Ascending aorta (tissue), 2 donors: ENCODE measurements around the gene WDR36. TPM values are rescaled to one million over a fixed set of nuclear protein-coding genes. Genes with fewer than 3 reads are reported as not detected.

ENCODE experiments used
- DNase-seq, 2 donors: peaks; one replicate each; pipeline ENCODE4 v3.0.0-alpha.2; 2019; ENCODE audit warnings: low spot score in 2 of 2
- H3K27ac ChIP-seq, 2 donors: fragments of 200-600 bp; sonication (generic); one replicate each; pipeline ENCODE4 v1.5.1; 2016 to 2017; ENCODE audit warnings: mild to moderate bottlenecking in 1 of 2
- H3K27me3 ChIP-seq: fragments of 200-600 bp; sonication (generic); one replicate; pipeline ENCODE4 v1.5.1; 2017
- H3K36me3 ChIP-seq, 2 donors: fragments of 200-600 bp; sonication (generic); one replicate each; pipeline ENCODE4 v1.5.1; 2016
- H3K4me1 ChIP-seq, 2 donors: fragments of 200-600 bp; sonication (generic); one replicate each; pipeline ENCODE4 v1.5.1; 2016 to 2017; ENCODE audit warnings: mild to moderate bottlenecking in 1 of 2
- H3K4me3 ChIP-seq, 2 donors: fragments of 200-600 bp; sonication (generic); one replicate each; pipeline ENCODE4 v1.5.1; 2016 to 2017; ENCODE audit warnings: mild to moderate bottlenecking in 1 of 2
- H3K9me3 ChIP-seq, 2 donors: fragments of 200-600 bp; sonication (generic); one replicate each; pipeline ENCODE4 v1.5.1; 2016
- CTCF ChIP-seq, 3 experiments: fragments of 200-600 bp in 2 of 3; fragments of 450-650 bp in 1 of 3; sonication (generic) in 2 of 3; IDR thresholded peaks; one replicate each; pipeline ENCODE4 v1.5.1; 2016 to 2019; ENCODE audit warnings: antibody characterized with exemption in 3 of 3, mild to moderate bottlenecking in 1 of 3, moderate library complexity in 1 of 3
- intact Hi-C: fragments of 100-400 bp; cut with DNase I; formaldehyde crosslinking; loops from one replicate; pipeline ENCODE4 v1.15.1; 2023
- total RNA-seq: library from RNA; depleted of rRNA; stranded (reverse); fragments of >200 nt; gene quantifications from one replicate; pipeline ENCODE4 v1.1.0, GENCODE V29; 2016

WDR36 gene
- total RNA-seq, 1 donor from 2014 or later, result 8.4 TPM

GRCh38 chr5:111071413-111071812 lies 20.7 kb upstream of the WDR36 start, which contains the start of gene TSLP:
TSLP (plus strand) TSS chr5:111071713; CDS start chr5:111071891, 178 bp downstream.
- no peaks in the 10 kb centered on the region for H3K9me3 ChIP-seq
- H3K4me1 ChIP-seq, result peaks cover 3 to 6% of the 10 kb centered on the region in 2 donors
- DNase-seq, result no peak
- intact Hi-C loops, result loop anchor here (5.0 kb wide), 1 partner anchor 154 kb away; no protein-coding TSS in a partner anchor
- H3K36me3 ChIP-seq, result no peaks in the 10 kb centered on the region
- TF ChIP-seq CTCF (IDR thresholded peaks at IDR 0.05), result no peak
- H3K4me3 ChIP-seq, result peak within 1 kb of the TSS; percentile 43 to 83
- H3K27ac ChIP-seq, result no peak within 1 kb of the TSS
- no peaks in the 10 kb centered on the region for H3K27me3 ChIP-seq

- Histone ChIP-seq H3K4me3 (peak overlapping the region; percentile 64 to 83), H3K27ac (peak overlapping the region; percentile 30 to 37), H3K27me3 (no peaks in the 10 kb centered on the region), H3K9me3 (no peaks in the 10 kb centered on the region), H3K4me1 (peaks cover 3 to 6% of the 10 kb centered on the region in 2 donors), H3K36me3 (no peaks in the 10 kb centered on the region)
- TF ChIP-seq CTCF (IDR thresholded peaks at IDR 0.05), result no peak
- intact Hi-C loops, result loop anchor here (5.0 kb wide), 1 partner anchor 156 kb away; no protein-coding TSS in a partner anchor
- DNase-seq, result peak in 1 of 2 donors; percentile 69
Observed at GRCh38 chr5:111072949-111073682, 19.0 kb upstream of the WDR36 start.

GRCh38 chr5:111074244-111074643 lies 17.9 kb upstream of the WDR36 start:
- TF ChIP-seq CTCF (IDR thresholded peaks at IDR 0.05), result no peak
- peak overlapping the region; percentile 64 to 83 for H3K4me3 ChIP-seq
- no peak for DNase-seq

GRCh38 chr5:111075520-111075919 lies 16.6 kb upstream of the WDR36 start:
- no peak overlapping the region for H3K27ac ChIP-seq
- no peak overlapping the region for H3K4me3 ChIP-seq
- no peaks in the 10 kb centered on the region for H3K36me3 ChIP-seq
- no peaks in the 10 kb centered on the region for H3K9me3 ChIP-seq
- no peak for TF ChIP-seq CTCF (IDR thresholded peaks at IDR 0.05)
- peaks cover 0 to 3% of the 10 kb centered on the region in 2 donors for H3K4me1 ChIP-seq
- no peak for DNase-seq
- intact Hi-C loops, result no loop called here
- H3K27me3 ChIP-seq, result no peaks in the 10 kb centered on the region

More at GRCh38 chr5:111074244-111074643, 17.9 kb upstream of the WDR36 start:
- Histone ChIP-seq H3K27ac (no peak overlapping the region), H3K9me3 (no peaks in the 10 kb centered on the region), H3K36me3 (no peaks in the 10 kb centered on the region), H3K4me1 (peaks cover 3 to 6% of the 10 kb centered on the region in 2 donors), H3K27me3 (no peaks in the 10 kb centered on the region)
- intact Hi-C loops, result loop anchor here (5.0 kb wide), 1 partner anchor 157 kb away; no protein-coding TSS in a partner anchor

- intact Hi-C loops, result no loop called here
- Histone ChIP-seq H3K4me1 (peaks cover 0 to 3% of the 10 kb centered on the region in 2 donors), H3K9me3 (no peaks in the 10 kb centered on the region), H3K27me3 (no peaks in the 10 kb centered on the region), H3K36me3 (no peaks in the 10 kb centered on the region), H3K27ac (no peak overlapping the region), H3K4me3 (no peak overlapping the region)
- TF ChIP-seq CTCF (IDR thresholded peaks at IDR 0.05), result no peak
- no peak for DNase-seq
Observed at GRCh38 chr5:111076091-111076490, 16.1 kb upstream of the WDR36 start.
